Smooth muscle cell (in vitro differentiated cells): ENCODE measurements around the gene PELO. TPM values are rescaled to one million over a fixed set of nuclear protein-coding genes. Genes with fewer than 3 reads are reported as not detected.

Experiments
- DNase-seq: peaks from one replicate; lab custom pipeline; 2025; ENCODE audit not compliant: unreplicated experiment; lab: John Stamatoyannopoulos, UW
- H2AFZ ChIP-seq: fragments of 200-600 bp; sonication (generic); 2 replicates; pipeline ENCODE4 v1.6.0; 2016; ENCODE audit warnings: antibody characterized with exemption, low read depth, mild to moderate bottlenecking
- H3F3A ChIP-seq: fragments of 200-600 bp; sonication (generic); 2 replicates; pipeline ENCODE4 v1.6.0; 2017; ENCODE audit warnings: antibody characterized with exemption, low read depth
- H3K27ac ChIP-seq: fragments of 200-600 bp; sonication (generic); 2 replicates; pipeline ENCODE4 v1.5.1; 2016; ENCODE audit warnings: low read depth, mild to moderate bottlenecking
- H3K27me3 ChIP-seq: fragments of 200-600 bp; sonication (generic); 2 replicates; pipeline ENCODE4 v1.6.1; 2016; ENCODE audit warnings: low read depth, mild to moderate bottlenecking
- H3K36me3 ChIP-seq: fragments of 200-600 bp; sonication (generic); 2 replicates; pipeline ENCODE4 v1.5.1; 2016; ENCODE audit warnings: low read depth
- H3K4me1 ChIP-seq: fragments of 200-600 bp; sonication (generic); 2 replicates; pipeline ENCODE4 v1.5.1; 2016; ENCODE audit warnings: low read depth
- H3K4me2 ChIP-seq: fragments of 200-600 bp; sonication (generic); 2 replicates; pipeline ENCODE4 v1.6.0; 2016; ENCODE audit warnings: mild to moderate bottlenecking
- H3K4me3 ChIP-seq: fragments of 200-600 bp; sonication (generic); 2 replicates; pipeline ENCODE4 v1.5.1; 2016; ENCODE audit warnings: mild to moderate bottlenecking
- H3K79me2 ChIP-seq: fragments of 200-600 bp; sonication (generic); 2 replicates; pipeline ENCODE4 v1.6.0; 2016; ENCODE audit warnings: low read depth, mild to moderate bottlenecking
- H3K9ac ChIP-seq: fragments of 200-600 bp; sonication (generic); 2 replicates; pipeline ENCODE4 v1.6.0; 2016; ENCODE audit warnings: low read depth
- H3K9me3 ChIP-seq: fragments of 200-600 bp; sonication (generic); replicated peaks from 2 replicates; pipeline ENCODE4 v1.5.1; 2016; ENCODE audit warnings: low read depth
- H4K20me1 ChIP-seq: fragments of 200-600 bp; sonication (generic); 2 replicates; pipeline ENCODE4 v1.6.0; 2016; ENCODE audit warnings: low read depth
- WGBS: methylation state at CpG from one replicate; pipeline ENCODE4 v1.1.7; 2016; ENCODE audit warnings: low lambda C conversion rate; 5-methylcytosine and 5-hydroxymethylcytosine counted together
- polyA plus RNA-seq: library from polyadenylated mRNA; unstranded; fragments of >200 nt; fragmentation: Nextera tagmentation; extraction: Ambion mirVana; gene quantifications from 2 replicates; pipeline ENCODE4 v1.2.1, GENCODE V29; 2016
- total RNA-seq: library from RNA; depleted of rRNA; stranded (reverse); fragments of >200 nt; gene quantifications from 2 replicates; pipeline ENCODE4 v1.2.3, GENCODE V29; 2014
- TF ChIP-seq, protein P1 (sequence below): fragments of 200-600 bp; sonication (generic); IDR thresholded peaks from 2 replicates; pipeline ENCODE4 v1.5.1; 2017; ENCODE audit warnings: borderline replicate concordance, mild to moderate bottlenecking, antibody characterized with exemption; ENCODE audit not compliant: insufficient read depth, poor library complexity, severe bottlenecking

PELO gene
- total and polyA plus RNA-seq, 2 experiments from 2014 or later: 37.0 to 88.2 TPM

DNA sequence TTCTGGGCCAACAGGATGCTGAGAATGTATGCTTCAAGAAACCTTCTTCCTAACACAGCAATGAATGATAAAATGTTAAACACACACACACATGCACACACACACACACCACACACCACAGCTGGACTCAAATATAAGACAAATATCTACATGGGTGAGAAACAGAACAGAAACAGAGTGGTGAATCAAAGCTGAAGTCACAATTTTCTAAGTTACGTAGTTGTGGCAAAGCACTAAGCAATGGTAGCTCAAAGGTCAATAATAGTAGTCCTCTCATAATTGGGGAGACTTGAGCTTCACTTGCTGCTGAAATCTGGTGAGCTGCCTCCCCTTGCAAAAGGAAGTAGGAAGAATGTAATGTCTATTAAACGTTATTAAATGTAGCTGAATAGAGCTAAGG is 33.7 kb upstream of the PELO start:
- Histone ChIP-seq H3F3A (no peaks in the 10 kb centered on the region), H4K20me1 (no peaks in the 10 kb centered on the region), H3K27ac (no peak overlapping the region), H3K9me3 (no peaks in the 10 kb centered on the region), H3K4me3 (no peak overlapping the region), H3K9ac (no peak overlapping the region), H3K27me3 (no peaks in the 10 kb centered on the region), H3K36me3 (no peaks in the 10 kb centered on the region), H3K4me2 (no peak overlapping the region), H3K79me2 (no peaks in the 10 kb centered on the region), H3K4me1 (no peaks in the 10 kb centered on the region), H2AFZ (no peak overlapping the region)
- TF ChIP-seq, protein P1, sequence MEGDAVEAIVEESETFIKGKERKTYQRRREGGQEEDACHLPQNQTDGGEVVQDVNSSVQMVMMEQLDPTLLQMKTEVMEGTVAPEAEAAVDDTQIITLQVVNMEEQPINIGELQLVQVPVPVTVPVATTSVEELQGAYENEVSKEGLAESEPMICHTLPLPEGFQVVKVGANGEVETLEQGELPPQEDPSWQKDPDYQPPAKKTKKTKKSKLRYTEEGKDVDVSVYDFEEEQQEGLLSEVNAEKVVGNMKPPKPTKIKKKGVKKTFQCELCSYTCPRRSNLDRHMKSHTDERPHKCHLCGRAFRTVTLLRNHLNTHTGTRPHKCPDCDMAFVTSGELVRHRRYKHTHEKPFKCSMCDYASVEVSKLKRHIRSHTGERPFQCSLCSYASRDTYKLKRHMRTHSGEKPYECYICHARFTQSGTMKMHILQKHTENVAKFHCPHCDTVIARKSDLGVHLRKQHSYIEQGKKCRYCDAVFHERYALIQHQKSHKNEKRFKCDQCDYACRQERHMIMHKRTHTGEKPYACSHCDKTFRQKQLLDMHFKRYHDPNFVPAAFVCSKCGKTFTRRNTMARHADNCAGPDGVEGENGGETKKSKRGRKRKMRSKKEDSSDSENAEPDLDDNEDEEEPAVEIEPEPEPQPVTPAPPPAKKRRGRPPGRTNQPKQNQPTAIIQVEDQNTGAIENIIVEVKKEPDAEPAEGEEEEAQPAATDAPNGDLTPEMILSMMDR: no peak
- 89% methylated on average over 2 of the region's 2 CpGs for WGBS
- DNase-seq: no peak

DNA sequence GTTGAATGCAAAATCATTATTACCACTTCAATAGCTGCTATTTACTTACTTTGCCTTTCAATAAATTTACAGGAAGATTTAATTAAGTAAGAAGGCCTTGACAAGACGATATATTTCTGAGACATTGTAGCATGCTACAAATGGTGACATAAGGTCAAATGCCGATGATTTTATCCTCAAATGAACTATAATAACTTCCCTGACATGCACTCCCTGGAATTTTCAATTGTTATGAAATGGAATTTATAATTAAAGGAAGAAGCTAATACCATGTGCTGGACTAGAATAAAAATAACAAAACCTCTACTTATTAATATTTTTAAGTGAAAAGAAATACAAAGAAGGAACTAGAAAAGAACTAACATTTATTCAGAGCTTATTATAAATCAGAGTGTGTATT is 30.2 kb upstream of the PELO start:
- peak overlapping the region; percentile 69 for H3K27ac ChIP-seq
- no peak for DNase-seq
- no peaks in the 10 kb centered on the region for H3K79me2 ChIP-seq
- TF ChIP-seq, protein P1: no peak
- no peaks in the 10 kb centered on the region for H4K20me1 ChIP-seq
- H3F3A ChIP-seq: no peaks in the 10 kb centered on the region
- H3K4me1 ChIP-seq: no peaks in the 10 kb centered on the region
- no peak overlapping the region for H3K4me3 ChIP-seq
- H3K4me2 ChIP-seq: peak overlapping the region; percentile 14
- H3K36me3 ChIP-seq: no peaks in the 10 kb centered on the region
- WGBS: 94% methylated on average over 2 of the region's 2 CpGs
- no peaks in the 10 kb centered on the region for H3K9me3 ChIP-seq
- H3K9ac ChIP-seq: no peak overlapping the region
- no peak overlapping the region for H2AFZ ChIP-seq
- H3K27me3 ChIP-seq: no peaks in the 10 kb centered on the region

DNA sequence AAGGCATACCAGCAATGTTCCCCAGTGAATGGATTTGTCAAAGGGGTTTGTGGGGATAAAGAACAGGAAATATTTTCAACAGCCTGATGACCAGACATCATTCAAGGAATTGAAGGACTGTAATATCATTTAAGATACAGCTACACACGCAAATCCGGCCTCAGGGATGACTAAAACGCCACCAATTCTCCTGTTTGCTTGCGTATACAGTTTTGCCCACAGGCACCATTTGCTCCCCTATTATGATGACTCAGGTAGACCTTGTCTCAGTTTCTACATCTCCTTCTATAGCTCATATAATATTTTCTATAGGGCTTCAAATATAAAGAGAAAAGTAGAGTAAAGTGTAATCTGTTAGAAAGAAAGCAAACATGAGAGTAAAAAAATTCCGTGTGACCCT is 29.7 kb upstream of the PELO start:
- 68% methylated on average over 5 of the region's 5 CpGs for WGBS
- no peak overlapping the region for H3K4me2 ChIP-seq
- H3K36me3 ChIP-seq: no peaks in the 10 kb centered on the region
- H3K4me1 ChIP-seq: no peaks in the 10 kb centered on the region
- no peaks in the 10 kb centered on the region for H3F3A ChIP-seq
- peak overlapping the region; percentile 75 for H3K27ac ChIP-seq
- H4K20me1 ChIP-seq: no peaks in the 10 kb centered on the region
- DNase-seq: no peak
- no peaks in the 10 kb centered on the region for H3K79me2 ChIP-seq
- no peaks in the 10 kb centered on the region for H3K9me3 ChIP-seq
- H3K4me3 ChIP-seq: no peak overlapping the region
- H3K9ac ChIP-seq: no peak overlapping the region
- H2AFZ ChIP-seq: no peak overlapping the region
- TF ChIP-seq, protein P1: no peak
- H3K27me3 ChIP-seq: no peaks in the 10 kb centered on the region

DNA sequence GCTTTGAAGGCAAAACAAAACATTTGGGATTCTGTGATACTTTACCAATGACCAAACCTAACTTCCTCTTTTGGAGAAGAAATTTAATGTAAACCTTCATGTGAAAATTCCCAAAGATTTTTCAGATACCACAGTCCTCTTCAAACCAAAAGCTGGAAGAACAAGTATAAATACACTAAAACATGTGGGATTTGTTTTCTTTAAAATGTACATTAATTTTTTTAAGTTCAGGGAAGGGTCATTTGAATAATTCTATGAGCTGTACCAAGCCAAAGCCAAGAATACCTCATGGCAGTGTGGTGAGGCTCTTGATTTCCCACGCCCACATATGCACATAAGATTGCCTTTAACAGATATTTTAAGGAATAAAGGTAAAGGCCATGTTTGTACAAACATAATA is 28.4 kb upstream of the PELO start:
- Histone ChIP-seq H3K4me1 (no peaks in the 10 kb centered on the region), H3K9me3 (no peaks in the 10 kb centered on the region), H3K27ac (peak overlapping the region; percentile 75), H3K27me3 (no peaks in the 10 kb centered on the region), H3F3A (no peaks in the 10 kb centered on the region), H4K20me1 (no peaks in the 10 kb centered on the region), H2AFZ (no peak overlapping the region), H3K79me2 (no peaks in the 10 kb centered on the region), H3K4me3 (no peak overlapping the region), H3K36me3 (no peaks in the 10 kb centered on the region), H3K9ac (no peak overlapping the region), H3K4me2 (no peak overlapping the region)
- TF ChIP-seq, protein P1: no peak
- 94% methylated on average over 1 of the region's 1 CpG for WGBS
- DNase-seq: no peak
